HG02938 (cell line): Measurements from ENCODE around the gene EIF3D.
"Not testable (repeated sequence)": the region's sequence is repeated elsewhere in the genome, so short reads cannot be mapped to it uniquely, and the experiment has no call there.

Experiments used
- ATAC-seq: cut with Tn5 transposase; IDR thresholded peaks from one replicate; pipeline ENCODE4 v1.9.1; 2021; ENCODE audit warnings: mild to moderate bottlenecking, moderate library complexity; ENCODE audit not compliant: unreplicated experiment

EIF3D gene

DNA sequence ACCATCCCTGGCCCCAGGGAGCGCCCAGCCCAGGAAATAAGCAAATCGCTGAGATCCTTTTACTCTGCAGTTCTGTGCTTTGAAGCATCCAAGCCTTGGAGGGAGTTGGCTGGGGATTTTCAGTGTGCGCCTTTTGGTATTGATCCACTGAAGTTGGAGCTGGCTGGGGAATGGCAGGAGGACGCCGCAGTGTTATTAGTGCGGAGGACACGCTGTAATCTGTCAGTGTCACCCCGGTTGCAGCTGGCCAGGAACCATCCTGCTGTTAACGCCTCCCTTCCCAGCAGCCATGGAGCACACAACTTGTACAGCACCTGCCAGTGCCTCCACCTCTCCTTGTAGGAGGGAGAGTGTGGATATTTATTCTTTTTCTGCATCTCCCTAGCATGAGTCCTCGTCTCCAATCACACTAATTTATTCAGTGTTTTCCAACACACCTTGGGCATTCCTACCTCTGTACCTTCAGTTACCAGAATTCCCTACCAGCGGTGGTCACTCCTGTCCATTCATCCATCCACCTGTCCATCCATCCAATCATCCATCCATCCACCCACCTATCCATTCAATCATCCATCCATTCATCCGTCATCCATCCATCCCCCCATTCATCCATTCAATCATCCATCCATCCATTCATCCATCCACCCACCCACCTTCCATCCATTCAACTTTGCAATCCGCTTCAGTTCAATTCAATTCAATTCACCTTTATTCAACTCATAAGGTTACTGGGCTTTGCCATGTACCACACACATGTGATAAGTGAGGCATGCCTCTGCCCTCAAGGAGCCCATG, 21.9 kb upstream of the EIF3D start:
- ATAC-seq, result no peak

- ATAC-seq, result no peak
These were observed 20.1 kb upstream of the EIF3D start for GRCh38 chr22:36549033-36549432.

GRCh38 chr22:36548606-36549005, 19.6 kb upstream of the EIF3D start:
- ATAC-seq, result no peak

DNA sequence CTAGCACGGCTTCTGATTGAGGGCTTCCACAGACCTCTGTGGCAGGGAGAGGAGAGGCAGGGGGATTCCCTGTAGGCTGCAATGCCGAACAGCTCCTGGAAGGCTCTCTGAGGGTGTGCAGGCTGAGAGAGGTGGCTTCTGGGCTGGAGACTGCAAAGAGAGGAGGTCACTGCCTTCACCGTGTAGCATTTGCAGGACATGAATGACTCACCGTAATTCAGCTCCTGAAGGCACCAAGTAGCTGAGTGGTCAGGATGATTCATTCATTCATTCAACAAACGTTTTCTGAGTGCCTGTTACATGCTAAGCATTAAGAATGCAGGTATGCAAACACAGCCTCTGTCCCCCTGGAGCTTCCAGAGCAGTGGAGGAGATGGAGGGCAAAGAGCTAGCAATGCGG, 18.0 kb upstream of the EIF3D start:
- ATAC-seq, result no peak

DNA sequence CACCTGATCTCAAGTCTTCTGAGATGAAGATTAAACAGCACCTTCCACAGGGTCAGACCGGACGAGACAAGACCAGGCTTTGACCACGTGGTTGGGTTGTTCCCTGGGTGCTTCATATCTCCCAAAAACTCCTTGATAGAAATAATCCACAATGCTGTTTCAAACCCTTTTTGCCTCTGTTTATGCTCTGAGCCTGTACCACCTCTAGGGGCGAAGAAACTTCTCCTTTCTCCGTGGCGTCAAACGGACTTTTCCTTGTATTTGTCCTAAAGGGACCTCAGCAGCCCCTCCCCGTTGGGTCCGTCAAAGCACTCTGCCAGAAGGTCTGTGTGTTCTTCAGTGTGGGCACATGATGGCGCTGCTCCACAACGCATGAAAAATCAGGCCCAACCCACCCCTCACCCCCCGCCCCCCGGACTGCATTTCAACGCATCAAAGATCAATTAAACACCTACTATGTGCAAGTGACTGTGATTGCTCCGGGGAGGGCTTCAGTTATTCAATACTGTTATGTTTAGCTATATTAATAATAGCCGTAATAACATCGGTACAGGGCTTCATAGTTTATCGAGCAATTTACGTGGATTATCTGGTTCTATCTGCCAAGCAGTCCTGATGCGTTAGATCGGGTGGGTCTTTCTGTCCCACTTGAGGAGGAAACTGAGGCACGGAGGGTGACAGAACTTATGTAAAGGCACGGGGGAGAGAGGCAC, 17.3 kb upstream of the EIF3D start:
- ATAC-seq, result no peak

- ATAC-seq, result no peak
These were observed 15.2 kb upstream of the EIF3D start for GRCh38 chr22:36544107-36544620.

DNA sequence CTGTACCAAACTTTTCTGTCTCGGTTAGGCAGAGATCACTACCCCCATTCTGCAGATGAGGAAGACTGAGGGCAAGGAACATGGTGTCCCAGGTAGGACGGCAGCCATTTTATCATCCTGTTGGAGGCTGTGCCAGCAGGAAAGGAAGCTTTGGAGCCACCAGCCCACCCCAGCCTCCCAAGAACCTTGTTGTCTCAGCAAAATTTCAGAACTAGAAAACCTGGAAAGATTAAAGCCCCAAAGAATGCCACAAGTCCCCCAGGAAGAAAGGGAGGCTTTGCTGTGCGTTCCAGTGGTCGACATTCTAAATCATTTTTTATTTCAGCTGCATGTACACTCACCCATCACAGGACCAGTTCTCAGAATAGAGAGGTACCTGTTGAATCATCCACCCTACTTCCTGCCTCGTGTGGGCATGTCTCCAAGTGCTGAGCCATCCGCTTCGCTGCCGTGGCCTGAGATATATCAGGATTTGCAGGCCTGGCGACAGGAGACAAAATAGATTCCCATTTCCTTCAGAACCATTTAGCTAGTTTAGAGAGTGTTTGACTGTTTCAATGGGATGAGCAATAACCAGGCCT, 13.0 kb upstream of the EIF3D start:
- no peak for ATAC-seq

- ATAC-seq, result no peak
These were observed 12.1 kb upstream of the EIF3D start for GRCh38 chr22:36540867-36541642.

GRCh38 chr22:36538529-36538928, 9.6 kb upstream of the EIF3D start:
- no peak for ATAC-seq

- no peak for ATAC-seq
These were observed 7.8 kb upstream of the EIF3D start for GRCh38 chr22:36536717-36537116.

DNA sequence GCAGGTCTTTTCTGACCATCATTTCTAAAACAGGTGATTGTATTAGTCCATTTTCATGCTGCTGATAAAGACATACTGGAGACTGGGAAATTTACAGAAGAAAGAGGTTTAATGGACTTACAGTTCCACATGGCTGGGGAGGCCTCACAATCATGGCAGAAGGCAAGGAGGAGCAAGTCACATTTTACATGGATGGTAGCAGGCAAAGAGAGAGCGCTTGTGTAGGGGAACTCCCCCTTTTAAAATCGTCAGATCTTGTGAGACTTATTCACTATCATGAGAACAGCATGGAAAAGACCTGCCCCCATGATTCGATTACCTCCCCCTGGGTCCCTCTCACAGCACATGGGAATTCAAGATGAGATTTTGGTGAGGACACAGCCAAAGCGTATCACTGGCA, 4.4 kb upstream of the EIF3D start:
- ATAC-seq, result not testable (repeated sequence)

DNA sequence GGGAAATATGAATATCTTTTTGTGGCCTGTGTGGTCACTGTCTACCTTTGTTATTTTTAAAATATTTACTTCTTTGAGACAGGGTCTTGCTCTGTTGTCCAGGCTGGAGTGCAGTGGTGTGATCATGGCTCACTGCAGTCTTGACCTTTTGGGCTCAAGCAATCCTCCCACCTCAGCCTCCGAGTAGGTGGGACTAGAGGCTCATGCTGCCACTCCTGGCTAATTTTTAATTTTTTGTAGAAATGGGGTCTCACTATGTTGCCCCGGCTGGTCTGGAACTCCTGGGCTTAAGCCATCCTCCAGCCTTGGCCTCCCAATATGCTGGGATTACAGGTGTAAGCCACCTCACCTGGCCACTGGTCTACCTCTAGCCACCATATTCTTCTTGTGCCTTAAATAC, 3.5 kb upstream of the EIF3D start:
- ATAC-seq, result no peak

DNA sequence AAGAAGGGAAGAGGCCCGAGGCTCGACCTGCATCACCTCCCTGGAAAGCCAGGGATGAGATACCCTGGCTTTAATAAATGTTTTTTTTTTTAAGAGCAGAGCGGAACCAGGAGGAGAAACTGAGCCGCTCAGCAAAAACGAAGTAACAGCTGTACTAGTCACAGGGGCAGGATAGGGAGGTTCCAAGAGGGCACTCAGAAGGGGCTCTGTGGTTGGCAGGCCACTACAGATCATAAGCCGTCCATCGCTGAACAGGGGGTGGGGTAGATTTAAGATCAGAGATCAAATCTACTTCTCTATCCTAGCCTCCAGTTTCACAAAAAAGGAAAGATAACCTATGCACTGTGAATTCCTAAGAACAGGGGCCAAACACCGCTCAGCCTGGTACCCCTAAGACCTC, 625 bp downstream of the EIF3D start:
- no peak for ATAC-seq

GRCh38 chr22:36522662-36523061, 6.3 kb downstream of the EIF3D start:
- ATAC-seq, result no peak

- no peak for ATAC-seq
These were observed 8.5 kb downstream of the EIF3D start for GRCh38 chr22:36520423-36520822.

DNA sequence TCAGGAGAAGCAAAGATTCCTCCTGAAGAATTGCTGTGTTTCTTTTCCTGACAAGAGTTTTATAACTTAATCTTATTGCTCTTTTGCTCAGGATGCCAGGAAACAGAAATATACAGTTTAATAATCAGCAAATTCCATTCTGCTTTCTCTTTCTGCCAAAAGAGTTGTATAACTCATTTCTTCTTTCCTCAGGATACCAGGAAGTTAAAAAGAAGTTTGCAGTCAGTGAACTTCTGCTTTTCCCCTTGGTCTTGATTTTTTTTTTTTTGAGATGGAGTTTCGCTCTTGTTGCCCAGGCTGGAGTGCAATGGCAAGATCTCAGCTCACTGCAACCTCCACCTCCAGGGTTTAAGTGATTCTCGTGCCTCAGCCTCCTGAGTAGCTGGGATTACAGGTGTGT, 9.1 kb downstream of the EIF3D start:
- ATAC-seq, result not testable (repeated sequence)

DNA sequence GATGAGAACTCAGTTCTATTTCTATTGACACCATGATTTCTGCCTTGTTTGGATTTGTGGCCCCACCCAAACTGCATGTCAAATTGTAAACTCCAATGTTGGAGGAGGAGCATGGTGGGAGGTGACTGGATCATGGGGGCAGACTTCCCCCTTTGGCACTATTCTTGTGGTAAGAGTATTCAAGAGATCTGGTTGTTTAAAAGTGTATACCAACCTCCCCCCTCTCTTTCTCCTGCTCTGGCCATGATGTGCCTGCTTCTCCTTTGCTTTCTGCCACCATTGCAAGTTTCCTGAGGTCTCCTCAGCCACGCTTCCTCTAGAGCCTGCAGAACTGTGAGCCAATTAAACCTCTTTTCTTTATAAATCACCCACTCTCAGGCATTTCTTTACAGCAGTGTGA, 14.2 kb downstream of the EIF3D start:
- ATAC-seq, result no peak

DNA sequence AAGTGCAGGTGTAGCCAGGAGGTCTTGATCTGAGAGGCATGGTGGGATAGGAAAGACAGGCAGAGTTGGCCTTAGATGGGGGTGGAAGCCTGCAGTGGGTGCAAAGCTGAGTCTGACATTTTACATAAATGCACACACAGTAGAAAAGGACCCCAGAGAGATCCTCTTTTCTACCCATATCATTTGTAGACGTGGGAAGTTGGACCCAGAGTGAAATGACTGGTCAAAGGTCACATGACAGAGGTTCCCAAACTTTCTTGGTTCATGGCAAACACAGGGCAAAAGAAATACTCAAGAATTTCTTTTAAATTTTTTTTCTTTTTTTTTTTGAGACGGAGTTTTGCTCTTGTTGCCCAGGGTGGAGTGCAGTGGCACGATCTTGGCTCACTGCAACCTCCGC, 16.0 kb downstream of the EIF3D start:
- no peak for ATAC-seq

DNA sequence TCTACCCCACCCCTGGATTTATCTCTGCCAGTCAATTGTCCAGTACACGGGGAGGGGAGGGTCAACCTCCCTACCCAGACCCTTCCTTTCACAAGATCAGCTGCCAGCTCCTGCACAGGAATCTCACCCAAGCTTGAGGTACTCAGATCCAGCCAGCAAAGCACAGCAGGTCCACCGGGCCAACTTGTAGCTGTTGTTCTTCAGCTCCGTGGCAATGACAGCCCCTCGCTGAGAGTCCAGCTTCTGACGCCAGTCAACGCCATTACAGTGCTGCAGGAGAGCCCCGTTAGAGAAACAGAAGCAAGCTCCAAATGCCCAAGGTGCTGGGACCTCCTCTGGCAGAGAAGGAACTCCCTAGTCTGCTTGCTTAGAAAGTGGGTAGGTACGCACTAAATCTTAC, 16.6 kb downstream of the EIF3D start:
- no peak for ATAC-seq

DNA sequence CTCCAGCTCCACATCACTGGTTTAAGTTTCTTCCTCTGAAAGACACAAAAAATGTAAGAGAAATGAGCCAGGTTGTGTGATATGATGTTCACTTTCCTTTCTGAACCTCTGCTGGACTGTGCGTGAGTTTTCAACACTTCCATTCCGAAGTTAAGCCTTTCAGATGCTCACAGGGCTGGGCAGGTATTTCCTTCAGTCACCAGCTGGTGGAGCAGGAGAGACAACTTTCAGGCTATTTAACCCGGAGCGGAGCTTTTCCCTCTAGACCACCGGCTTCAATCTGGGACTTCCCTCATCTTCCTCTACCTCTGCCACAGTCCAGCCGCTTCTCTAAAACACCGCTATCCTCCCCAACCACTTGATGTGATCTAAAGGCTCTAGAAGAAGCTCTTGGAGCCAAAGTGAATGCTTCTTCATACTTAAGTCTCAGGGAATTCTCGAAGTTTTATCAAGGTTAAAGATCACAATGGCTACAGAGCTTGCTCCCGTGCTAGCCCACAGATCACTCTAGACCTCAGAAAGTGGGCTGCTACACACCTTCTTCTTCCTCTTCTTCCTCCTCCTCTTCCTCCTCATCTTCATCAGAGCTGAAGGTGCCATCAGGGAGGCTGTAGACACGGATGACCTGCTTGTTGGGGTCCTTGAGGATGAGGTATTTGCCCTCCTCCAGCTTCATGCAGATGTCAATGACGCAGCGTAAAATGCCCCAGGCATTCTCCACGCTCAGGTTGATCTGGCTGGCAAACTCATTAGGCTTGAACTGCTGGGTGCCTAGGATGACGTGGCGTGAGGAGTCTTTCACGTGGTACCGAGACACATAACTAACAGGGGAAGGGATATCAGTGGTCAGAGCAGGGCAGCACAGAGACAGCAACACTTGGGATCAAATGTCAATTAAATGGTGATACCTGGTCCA, 17.7 kb downstream of the EIF3D start:
- ATAC-seq, result no peak
